Measurements from ENCODE around the gene CYB5B.

Gene CYB5B

GRCh38 chr16:69443927-69444631, 19.7 kb downstream of the CYB5B start:
- CTCF ChIA-PET = interaction anchor here (1.3 to 2.4 kb wide), 3 partner anchors 12 to 48 kb away, joined by 3 to 9 read pairs (median 4); no protein-coding TSS in a partner anchor
- no peaks in the 10 kb centered on the region for H3K9me3 Mint-ChIP-seq
- H3K27me3 Mint-ChIP-seq = no peaks in the 10 kb centered on the region
- peaks cover 29% of the 10 kb centered on the region for H3K36me3 Mint-ChIP-seq
- peaks cover 36% of the 10 kb centered on the region for H3K4me1 Mint-ChIP-seq
- DNase-seq = peak; percentile 53
- H3K27ac Mint-ChIP-seq = peak overlapping the region; percentile 100
- H3K4me3 Mint-ChIP-seq = peak overlapping the region; percentile 78

- no peaks in the 10 kb centered on the region for H3K27me3 Mint-ChIP-seq
- peaks cover 35% of the 10 kb centered on the region for H3K36me3 Mint-ChIP-seq
- CTCF ChIA-PET = interaction anchor here (1.3 to 2.4 kb wide), 3 partner anchors 11 to 49 kb away, joined by 3 to 9 read pairs (median 4); no protein-coding TSS in a partner anchor
- H3K27ac Mint-ChIP-seq = peak overlapping the region; percentile 100
- peak overlapping the region; percentile 78 for H3K4me3 Mint-ChIP-seq
- no peaks in the 10 kb centered on the region for H3K9me3 Mint-ChIP-seq
- peaks cover 36% of the 10 kb centered on the region for H3K4me1 Mint-ChIP-seq
- DNase-seq = no peak
Observed at GRCh38 chr16:69444873-69445517, 20.6 kb downstream of the CYB5B start.

- no peaks in the 10 kb centered on the region for H3K27me3 Mint-ChIP-seq
- H3K27ac Mint-ChIP-seq = no peak overlapping the region
- H3K36me3 Mint-ChIP-seq = peaks cover 42% of the 10 kb centered on the region
- H3K4me3 Mint-ChIP-seq = no peak overlapping the region
- CTCF ChIA-PET = no interaction called here
- H3K4me1 Mint-ChIP-seq = peaks cover 22% of the 10 kb centered on the region
- H3K9me3 Mint-ChIP-seq = no peaks in the 10 kb centered on the region
- DNase-seq = no peak
Observed at GRCh38 chr16:69448470-69449193, 24.2 kb downstream of the CYB5B start.

GRCh38 chr16:69451166-69451565, 26.7 kb downstream of the CYB5B start:
- H3K27ac Mint-ChIP-seq = no peak overlapping the region
- no peak overlapping the region for H3K4me3 Mint-ChIP-seq
- DNase-seq = no peak
- H3K27me3 Mint-ChIP-seq = no peaks in the 10 kb centered on the region
- CTCF ChIA-PET = no interaction called here
- peaks cover 55% of the 10 kb centered on the region for H3K36me3 Mint-ChIP-seq
- H3K9me3 Mint-ChIP-seq = no peaks in the 10 kb centered on the region
- peaks cover 23% of the 10 kb centered on the region for H3K4me1 Mint-ChIP-seq

- Mint-ChIP-seq H3K36me3 (peaks cover 47% of the 10 kb centered on the region), H3K9me3 (no peaks in the 10 kb centered on the region), H3K4me1 (peaks cover 17% of the 10 kb centered on the region), H3K27me3 (no peaks in the 10 kb centered on the region), H3K27ac (no peak overlapping the region), H3K4me3 (no peak overlapping the region)
- no peak for DNase-seq
- CTCF ChIA-PET = no interaction called here
Observed at GRCh38 chr16:69453936-69454335, 29.5 kb downstream of the CYB5B start.

GRCh38 chr16:69463876-69464275, 39.5 kb downstream of the CYB5B start:
- Mint-ChIP-seq H3K4me1 (peaks cover 30% of the 10 kb centered on the region), H3K27me3 (no peaks in the 10 kb centered on the region), H3K9me3 (no peaks in the 10 kb centered on the region), H3K27ac (no peak overlapping the region), H3K4me3 (no peak overlapping the region), H3K36me3 (peaks cover 48% of the 10 kb centered on the region)
- no peak for DNase-seq
- CTCF ChIA-PET = interaction anchor here (0.7 kb wide), 1 partner anchor 8 kb away, joined by 3 read pairs; no protein-coding TSS in a partner anchor

GRCh38 chr16:69465083-69465721, 40.8 kb downstream of the CYB5B start:
- Mint-ChIP-seq H3K27ac (peak overlapping the region; percentile 78), H3K27me3 (no peaks in the 10 kb centered on the region), H3K36me3 (peaks cover 43% of the 10 kb centered on the region), H3K4me3 (no peak overlapping the region), H3K4me1 (peaks cover 39% of the 10 kb centered on the region), H3K9me3 (no peaks in the 10 kb centered on the region)
- CTCF ChIA-PET = interaction anchor here (0.8 to 1.2 kb wide), 3 partner anchors 69 to 99 kb away, joined by 3 to 8 read pairs (median 4); no protein-coding TSS in a partner anchor
- peak; percentile 24 for DNase-seq

GRCh38 chr16:69465881-69466280, 41.5 kb downstream of the CYB5B start:
- CTCF ChIA-PET = interaction anchor here (1.0 kb wide), 1 partner anchor 73 kb away, joined by 3 read pairs; no protein-coding TSS in a partner anchor

GRCh38 chr16:69466547-69466946, 42.1 kb downstream of the CYB5B start:
- Mint-ChIP-seq H3K36me3 (peaks cover 35% of the 10 kb centered on the region), H3K27me3 (no peaks in the 10 kb centered on the region), H3K4me3 (no peak overlapping the region), H3K4me1 (peaks cover 43% of the 10 kb centered on the region), H3K27ac (no peak overlapping the region), H3K9me3 (no peaks in the 10 kb centered on the region)
- CTCF ChIA-PET = no interaction called here
- DNase-seq = no peak

More at GRCh38 chr16:69465881-69466280, 41.5 kb downstream of the CYB5B start:
- Mint-ChIP-seq H3K9me3 (no peaks in the 10 kb centered on the region), H3K4me3 (no peak overlapping the region), H3K4me1 (peaks cover 40% of the 10 kb centered on the region), H3K27me3 (no peaks in the 10 kb centered on the region), H3K36me3 (peaks cover 41% of the 10 kb centered on the region), H3K27ac (no peak overlapping the region)
- DNase-seq = no peak

GRCh38 chr16:69467080-69467479, 42.7 kb downstream of the CYB5B start:
- Mint-ChIP-seq H3K27me3 (no peaks in the 10 kb centered on the region), H3K4me1 (peaks cover 43% of the 10 kb centered on the region), H3K9me3 (no peaks in the 10 kb centered on the region), H3K36me3 (peaks cover 33% of the 10 kb centered on the region), H3K4me3 (no peak overlapping the region), H3K27ac (peak overlapping the region; percentile 14)
- CTCF ChIA-PET = no interaction called here
- no peak for DNase-seq

GRCh38 chr16:69467531-69468204, 43.2 kb downstream of the CYB5B start:
- Mint-ChIP-seq H3K27me3 (no peaks in the 10 kb centered on the region), H3K9me3 (no peaks in the 10 kb centered on the region), H3K4me1 (peaks cover 41% of the 10 kb centered on the region), H3K36me3 (peaks cover 28% of the 10 kb centered on the region), H3K4me3 (no peak overlapping the region), H3K27ac (peak overlapping the region; percentile 14)
- no peak for DNase-seq
- CTCF ChIA-PET = no interaction called here

- Mint-ChIP-seq H3K9me3 (no peaks in the 10 kb centered on the region), H3K4me1 (peaks cover 27% of the 10 kb centered on the region), H3K36me3 (peaks cover 12% of the 10 kb centered on the region), H3K4me3 (no peak overlapping the region), H3K27me3 (no peaks in the 10 kb centered on the region), H3K27ac (no peak overlapping the region)
- DNase-seq = no peak
- CTCF ChIA-PET = interaction anchor here (0.6 to 1.2 kb wide), 2 partner anchors 15 to 458 kb away, joined by 3 read pairs; no protein-coding TSS in a partner anchor
Observed at GRCh38 chr16:69469807-69470561, 45.6 kb downstream of the CYB5B start.

GRCh38 chr16:69471121-69471520, 46.7 kb downstream of the CYB5B start:
- DNase-seq = no peak
- H3K27me3 Mint-ChIP-seq = no peaks in the 10 kb centered on the region
- peaks cover 5% of the 10 kb centered on the region for H3K36me3 Mint-ChIP-seq
- no peaks in the 10 kb centered on the region for H3K9me3 Mint-ChIP-seq
- peaks cover 20% of the 10 kb centered on the region for H3K4me1 Mint-ChIP-seq
- CTCF ChIA-PET = no interaction called here
- no peak overlapping the region for H3K4me3 Mint-ChIP-seq
- no peak overlapping the region for H3K27ac Mint-ChIP-seq
